Nephron (organoid): ENCODE results near the gene UBXN2A.

Experiments
- H3K27ac Mint-ChIP-seq, 3 experiments: 2 replicates each; pipeline ENCODE4 v1.8.0; 2020; ENCODE audit warnings: mixed read lengths in 3 of 3, mild to moderate bottlenecking in 2 of 3, moderate library complexity in 1 of 3
- H3K27me3 Mint-ChIP-seq: 2 replicates; pipeline ENCODE4 v1.8.0; 2021; ENCODE audit warnings: low read depth, mild to moderate bottlenecking, moderate library complexity, mixed read lengths
- H3K36me3 Mint-ChIP-seq: 2 replicates; pipeline ENCODE4 v1.8.0; 2020; ENCODE audit warnings: low read depth, mixed read lengths
- H3K4me1 Mint-ChIP-seq: 2 replicates; pipeline ENCODE4 v1.8.0; 2020; ENCODE audit warnings: mixed read lengths
- H3K4me3 Mint-ChIP-seq, 3 experiments: 2 replicates each; pipeline ENCODE4 v1.8.0; 2020; ENCODE audit warnings: mild to moderate bottlenecking in 3 of 3, mixed read lengths in 3 of 3, moderate library complexity in 2 of 3
- H3K9me3 Mint-ChIP-seq: 2 replicates; pipeline ENCODE4 v1.8.0; 2020; ENCODE audit warnings: mixed read lengths
- CTCF ChIP-seq, 3 experiments: fragments of 200-600 bp; sonication (generic); IDR thresholded peaks; one replicate each; pipeline ENCODE4 v1.5.0; 2021; ENCODE audit warnings: antibody characterized with exemption in 3 of 3; ENCODE audit not compliant: unreplicated experiment in 3 of 3

UBXN2A gene

GRCh38 chr2:23918837-23919489 lies 21.3 kb upstream of the UBXN2A start:
- Mint-ChIP-seq H3K9me3 (no peaks in the 10 kb centered on the region), H3K4me1 (peaks cover 36% of the 10 kb centered on the region), H3K27ac (no peak overlapping the region), H3K36me3 (peaks cover 3% of the 10 kb centered on the region), H3K27me3 (no peaks in the 10 kb centered on the region), H3K4me3 (no peak overlapping the region)
- no peak for TF ChIP-seq CTCF (IDR thresholded peaks at IDR 0.05; ENCODE audit: unreplicated experiment in 3 of 3)

GRCh38 chr2:23924589-23925359 lies 15.5 kb upstream of the UBXN2A start:
- TF ChIP-seq CTCF (IDR thresholded peaks at IDR 0.05; ENCODE audit: unreplicated experiment in 3 of 3), result no peak
- peaks cover 47% of the 10 kb centered on the region for H3K4me1 Mint-ChIP-seq

GRCh38 chr2:23925702-23926289 lies 14.5 kb upstream of the UBXN2A start:
- peak overlapping the region; percentile 99 to 100 (median 99) for H3K27ac Mint-ChIP-seq
- H3K4me1 Mint-ChIP-seq, result peaks cover 47% of the 10 kb centered on the region
- H3K36me3 Mint-ChIP-seq, result peaks cover 5% of the 10 kb centered on the region
- H3K4me3 Mint-ChIP-seq, result peak overlapping the region; percentile 98 to 99 (median 98)
- no peaks in the 10 kb centered on the region for H3K9me3 Mint-ChIP-seq
- no peaks in the 10 kb centered on the region for H3K27me3 Mint-ChIP-seq
- TF ChIP-seq CTCF (IDR thresholded peaks at IDR 0.05; ENCODE audit: unreplicated experiment in 3 of 3), result no peak

More at GRCh38 chr2:23924589-23925359, 15.5 kb upstream of the UBXN2A start:
- Mint-ChIP-seq H3K27me3 (no peaks in the 10 kb centered on the region), H3K9me3 (no peaks in the 10 kb centered on the region), H3K36me3 (no peaks in the 10 kb centered on the region), H3K4me3 (peak overlapping the region; percentile 98 to 99 (median 98)), H3K27ac (peak overlapping the region; percentile 99 to 100 (median 99))

GRCh38 chr2:23926290-23926749 lies 13.9 kb upstream of the UBXN2A start:
- peaks cover 47% of the 10 kb centered on the region for H3K4me1 Mint-ChIP-seq
- H3K4me3 Mint-ChIP-seq, result peak overlapping the region; percentile 98 to 99 (median 98)
- peaks cover 8% of the 10 kb centered on the region for H3K36me3 Mint-ChIP-seq
- H3K9me3 Mint-ChIP-seq, result no peaks in the 10 kb centered on the region
- TF ChIP-seq CTCF (IDR thresholded peaks at IDR 0.05; ENCODE audit: unreplicated experiment in 3 of 3), result no peak
- H3K27me3 Mint-ChIP-seq, result no peaks in the 10 kb centered on the region
- H3K27ac Mint-ChIP-seq, result peak overlapping the region; percentile 99 to 100 (median 99)

GRCh38 chr2:23926750-23927571 lies 13.3 kb upstream of the UBXN2A start, which contains the start of gene ATAD2B:
TSS of gene ATAD2B (minus strand) at chr2:23927123. CDS start at chr2:23926770, 353 bp downstream.
- Mint-ChIP-seq H3K27me3 (no peaks in the 10 kb centered on the region), H3K4me1 (peaks cover 43% of the 10 kb centered on the region), H3K36me3 (peaks cover 11% of the 10 kb centered on the region), H3K9me3 (no peaks in the 10 kb centered on the region), H3K4me3 (peak within 1 kb of the TSS; percentile 98 to 99 (median 98)), H3K27ac (peak within 1 kb of the TSS; percentile 99 to 100 (median 99))
- peak; percentile 90 to 95 (median 92) for TF ChIP-seq CTCF (IDR thresholded peaks at IDR 0.05; ENCODE audit: unreplicated experiment in 3 of 3)
